ENCODE results near the gene SH3GL1. TPM values are rescaled to one million over a fixed set of nuclear protein-coding genes. Genes with fewer than 3 reads are reported as not detected.

SH3GL1 gene
- polyA plus RNA-seq, 1 experiment: 89.4 TPM

DNA sequence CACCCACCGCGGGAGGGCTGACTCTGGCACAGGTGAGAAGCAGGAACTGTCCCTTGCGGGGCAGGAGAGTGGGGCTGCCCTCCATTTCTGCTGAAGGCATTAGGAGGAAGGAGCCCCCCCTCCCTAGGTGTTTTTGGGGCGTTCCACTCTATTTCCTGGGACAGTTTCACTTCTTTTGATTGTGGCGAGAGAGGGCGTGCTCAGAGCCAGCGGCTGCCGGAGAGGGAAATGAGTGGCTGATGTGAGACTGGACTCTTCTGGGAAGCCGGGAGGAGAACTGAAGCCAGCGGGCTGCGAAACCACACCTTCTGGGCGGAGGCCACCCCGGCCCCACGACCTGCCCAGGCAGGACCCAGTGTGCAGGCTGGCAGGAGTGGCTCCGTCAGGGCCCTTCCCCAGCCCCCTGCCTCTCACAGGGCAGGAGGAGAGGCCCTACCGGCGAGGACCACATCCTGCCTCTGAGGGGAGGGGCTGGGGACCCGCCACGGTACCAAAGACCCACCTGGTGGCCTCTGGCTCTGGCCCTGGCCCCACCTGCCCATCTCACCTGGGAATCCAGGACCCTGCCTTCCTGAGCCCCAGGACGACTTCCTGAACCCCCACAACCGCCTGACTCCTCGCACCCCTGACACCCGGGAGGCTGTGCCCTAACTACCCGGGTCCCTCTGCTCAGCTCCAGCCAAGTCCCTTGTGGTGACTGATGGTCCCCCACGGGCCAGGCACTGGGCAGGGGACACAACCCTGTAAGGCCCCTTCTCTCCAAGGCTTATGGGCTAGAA is 31.0 kb downstream of the SH3GL1 start:
- peaks cover 19% of the 10 kb centered on the region for H3K36me3 ChIP-seq (ENCODE audit: control insufficient read depth, insufficient read depth, low read length)
- CTCF ChIA-PET: interaction anchor here (1.1 to 2.2 kb wide), 5 partner anchors 17 to 32 kb away, joined by 4 to 8 read pairs (median 5); partner anchors contain the start of gene SH3GL1
- H3K4me3 ChIP-seq (ENCODE audit: low read depth, low read length): no peak overlapping the region
- no peaks in the 10 kb centered on the region for H3K27me3 ChIP-seq (ENCODE audit: control insufficient read depth, insufficient read depth, low read length)
- POLR2A ChIA-PET: interaction anchor here (0.5 kb wide), 2 partner anchors 11 to 24 kb away, joined by 3 to 20 read pairs; no protein-coding TSS in a partner anchor
- TF ChIP-seq CTCF (IDR thresholded peaks at IDR 0.05; ENCODE audit: insufficient read depth, low read depth, low read length): no peak
- no peak for DNase-seq (ENCODE audit: low read depth)

DNA sequence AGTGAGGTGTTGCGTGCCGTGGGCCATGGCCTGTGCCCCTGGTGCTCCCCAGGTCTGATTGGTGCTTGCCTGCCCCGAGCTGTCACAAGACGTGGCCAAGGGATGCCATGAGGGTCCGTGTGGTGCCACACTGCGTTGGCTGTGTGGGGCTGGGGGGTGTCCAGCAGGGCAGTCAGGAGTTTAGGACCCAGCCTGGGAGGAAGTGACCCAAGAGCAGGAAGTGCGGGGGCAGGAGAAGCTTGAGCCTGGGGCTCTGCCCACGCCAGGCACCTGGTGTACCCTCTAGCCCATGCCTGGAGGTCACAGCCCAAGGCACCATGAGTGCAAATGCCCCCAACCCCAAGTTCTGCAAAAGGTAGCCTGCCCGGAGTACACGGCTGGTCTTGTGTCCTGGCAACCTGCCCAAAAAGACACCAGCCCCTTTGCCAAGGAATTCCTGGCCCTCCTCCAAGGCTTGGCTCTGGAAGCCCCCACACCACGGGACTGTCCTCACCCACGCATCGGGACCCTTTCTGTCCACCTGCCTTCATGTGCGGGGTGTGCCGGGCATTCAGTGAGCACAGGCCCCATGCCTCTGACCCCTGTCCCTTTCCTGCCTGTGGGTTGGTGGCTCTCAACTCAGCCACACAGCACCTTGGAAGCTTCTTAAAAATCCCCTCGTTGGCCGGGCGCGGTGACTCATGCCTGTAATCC is 32.1 kb downstream of the SH3GL1 start:
- Histone ChIP-seq H3K27me3 (ENCODE audit: control insufficient read depth, insufficient read depth, low read length) (no peaks in the 10 kb centered on the region), H3K4me3 (ENCODE audit: low read depth, low read length) (no peak overlapping the region), H3K36me3 (ENCODE audit: control insufficient read depth, insufficient read depth, low read length) (peaks cover 29% of the 10 kb centered on the region)
- ChIA-PET POLR2A (no interaction called here), CTCF (interaction anchor here (1.6 kb wide), 1 partner anchor 16 kb away, joined by 4 read pairs; no protein-coding TSS in a partner anchor)
- DNase-seq (ENCODE audit: low read depth): no peak
- no peak for TF ChIP-seq CTCF (IDR thresholded peaks at IDR 0.05; ENCODE audit: insufficient read depth, low read depth, low read length)

DNA sequence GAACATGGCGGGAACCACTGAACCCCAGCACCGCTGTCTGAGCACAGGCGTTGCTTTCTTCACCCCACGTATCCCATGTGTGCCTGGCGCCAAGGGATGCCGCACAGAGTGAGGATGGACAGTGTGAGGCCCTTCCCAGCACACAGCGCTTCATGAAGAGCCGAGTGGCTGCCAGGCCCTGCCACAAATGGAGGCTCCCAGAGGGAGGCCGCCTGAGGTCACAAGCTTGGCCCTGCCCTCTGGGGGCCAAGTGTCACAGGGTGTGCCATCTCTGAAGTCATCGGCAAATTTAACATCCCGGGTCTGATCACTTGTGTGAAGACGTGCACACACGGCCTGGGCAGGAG is 32.6 kb downstream of the SH3GL1 start:
- Histone ChIP-seq H3K36me3 (ENCODE audit: control insufficient read depth, insufficient read depth, low read length) (peaks cover 34% of the 10 kb centered on the region), H3K27me3 (ENCODE audit: control insufficient read depth, insufficient read depth, low read length) (no peaks in the 10 kb centered on the region), H3K4me3 (ENCODE audit: low read depth, low read length) (no peak overlapping the region)
- ChIA-PET CTCF (interaction anchor here (1.6 kb wide), 1 partner anchor 15 kb away, joined by 4 read pairs; no protein-coding TSS in a partner anchor), POLR2A (no interaction called here)
- no peak for TF ChIP-seq CTCF (IDR thresholded peaks at IDR 0.05; ENCODE audit: insufficient read depth, low read depth, low read length)
- DNase-seq (ENCODE audit: low read depth): no peak

DNA sequence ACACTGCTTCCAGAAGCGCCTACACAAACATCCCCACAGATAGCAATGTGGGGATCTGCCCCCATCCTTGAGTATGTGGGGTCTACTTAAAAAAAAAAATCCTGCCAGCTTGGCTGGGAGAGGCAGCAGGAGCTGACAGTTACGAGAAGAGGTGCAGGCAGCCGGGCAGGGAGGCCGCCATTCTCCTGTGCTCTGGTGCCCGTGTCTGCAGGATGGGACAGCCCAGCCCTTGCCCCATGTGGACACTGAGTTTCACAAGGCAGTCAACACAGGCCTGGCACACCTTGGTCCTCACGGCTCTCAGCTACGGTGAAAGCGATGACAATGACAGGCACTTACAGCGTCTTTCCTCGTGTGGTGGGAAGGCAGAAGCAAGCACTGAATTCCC is 33.0 kb downstream of the SH3GL1 start:
- Histone ChIP-seq H3K4me3 (ENCODE audit: low read depth, low read length) (no peak overlapping the region), H3K27me3 (ENCODE audit: control insufficient read depth, insufficient read depth, low read length) (no peaks in the 10 kb centered on the region), H3K36me3 (ENCODE audit: control insufficient read depth, insufficient read depth, low read length) (peaks cover 38% of the 10 kb centered on the region)
- ChIA-PET CTCF (interaction anchor here (1.6 kb wide), 1 partner anchor 15 kb away, joined by 4 read pairs; no protein-coding TSS in a partner anchor), POLR2A (no interaction called here)
- TF ChIP-seq CTCF (IDR thresholded peaks at IDR 0.05; ENCODE audit: insufficient read depth, low read depth, low read length): no peak
- DNase-seq (ENCODE audit: low read depth): no peak

- no peak for TF ChIP-seq CTCF (IDR thresholded peaks at IDR 0.05; ENCODE audit: insufficient read depth, low read depth, low read length)
- peaks cover 43% of the 10 kb centered on the region for H3K36me3 ChIP-seq (ENCODE audit: control insufficient read depth, insufficient read depth, low read length)
- ChIA-PET CTCF (interaction anchor here (0.8 to 5.7 kb wide), 3 partner anchors 14 to 34 kb away, joined by 3 to 49 read pairs (median 4); partner anchors contain the start of gene SH3GL1), POLR2A (no interaction called here)
- no peak overlapping the region for H3K4me3 ChIP-seq (ENCODE audit: low read depth, low read length)
- DNase-seq (ENCODE audit: low read depth): no peak
- H3K27me3 ChIP-seq (ENCODE audit: control insufficient read depth, insufficient read depth, low read length): no peaks in the 10 kb centered on the region
These were observed 33.5 kb downstream of the SH3GL1 start for GRCh38 chr19:4366666-4367335.

Measured in BJ (cell line).